Mesendoderm (in vitro differentiated cells): ENCODE data around the gene SDK2.
A peak's percentile ranks its signal among the peaks of the same experiment; 100 is the strongest.

Experiments
- DNase-seq: peaks from one replicate; pipeline ENCODE4 v3.0.0; 2013
- H2AK5ac ChIP-seq: 2 replicates; pipeline ENCODE4 v1.6.1; 2013; ENCODE audit warnings: low read length, inconsistent platforms
- H2BK120ac ChIP-seq: 2 replicates; pipeline ENCODE4 v1.6.1; 2013; ENCODE audit warnings: low read depth, mild to moderate bottlenecking, low read length, moderate library complexity, mixed read lengths
- H2BK15ac ChIP-seq: replicated peaks from 2 replicates; pipeline ENCODE4 v1.6.1; 2013; ENCODE audit warnings: low read depth, mild to moderate bottlenecking, moderate library complexity
- H2BK5ac ChIP-seq: 2 replicates; pipeline ENCODE4 v1.6.1; 2013; ENCODE audit warnings: low read length, inconsistent platforms
- H3K18ac ChIP-seq: 2 replicates; pipeline ENCODE4 v1.6.1; 2013; ENCODE audit warnings: mild to moderate bottlenecking, low read length, mixed read lengths
- H3K23ac ChIP-seq: one replicate; pipeline ENCODE4 v1.6.1; 2013; ENCODE audit warnings: low read length
- H3K27ac ChIP-seq: 2 replicates; pipeline ENCODE4 v1.5.1; 2013; ENCODE audit warnings: low read depth, mild to moderate bottlenecking, inconsistent platforms, low read length, moderate library complexity
- H3K27me3 ChIP-seq: 2 replicates; pipeline ENCODE4 v1.6.1; 2013; ENCODE audit warnings: low read length, control low read depth, mild to moderate bottlenecking, inconsistent platforms; ENCODE audit not compliant: insufficient read depth, poor library complexity
- H3K36me3 ChIP-seq: 2 replicates; pipeline ENCODE4 v1.6.1; 2013; ENCODE audit warnings: low read length, inconsistent platforms; ENCODE audit not compliant: control insufficient read depth, insufficient read depth
- H3K4ac ChIP-seq: one replicate; pipeline ENCODE4 v1.6.1; 2013; ENCODE audit warnings: low read depth, mild to moderate bottlenecking, low read length, moderate library complexity
- H3K4me1 ChIP-seq: 2 replicates; pipeline ENCODE4 v1.6.1; 2013; ENCODE audit warnings: low read depth, low read length, inconsistent platforms; ENCODE audit not compliant: control insufficient read depth
- H3K4me2 ChIP-seq: 2 replicates; pipeline ENCODE4 v1.6.1; 2013; ENCODE audit warnings: low read length
- H3K4me3 ChIP-seq: 2 replicates; pipeline ENCODE4 v1.5.1; 2013; ENCODE audit warnings: mild to moderate bottlenecking, low read length
- H3K56ac ChIP-seq: one replicate; pipeline ENCODE4 v1.6.1; 2013; ENCODE audit warnings: low read length
- H3K79me1 ChIP-seq: 2 replicates; pipeline ENCODE4 v1.6.1; 2013; ENCODE audit warnings: low read length, inconsistent platforms
- H3K79me2 ChIP-seq: 2 replicates; pipeline ENCODE4 v1.6.1; 2013; ENCODE audit warnings: mild to moderate bottlenecking, low read length; ENCODE audit not compliant: control insufficient read depth, insufficient read depth
- H3K9ac ChIP-seq: 2 replicates; pipeline ENCODE4 v1.6.1; 2013; ENCODE audit warnings: low read length, inconsistent platforms
- H4K5ac ChIP-seq: one replicate; pipeline ENCODE4 v1.6.1; 2013; ENCODE audit warnings: low read length
- H4K8ac ChIP-seq: one replicate; pipeline ENCODE4 v1.6.1; 2013; ENCODE audit warnings: low read depth, mild to moderate bottlenecking, control low read depth, low read length, moderate library complexity
- whole genome bisulfite sequencing: extraction: QIAGEN DNeasy Blood & Tissue Kit; methylation state at CpG from one replicate; pipeline ENCODE4 v1.1.7; 2013; ENCODE audit warnings: low lambda C conversion rate, missing lambda C conversion rate; ENCODE audit not compliant: insufficient coverage; ENCODE audit errors: extremely low coverage; 5-methylcytosine and 5-hydroxymethylcytosine counted together

Gene SDK2

DNA sequence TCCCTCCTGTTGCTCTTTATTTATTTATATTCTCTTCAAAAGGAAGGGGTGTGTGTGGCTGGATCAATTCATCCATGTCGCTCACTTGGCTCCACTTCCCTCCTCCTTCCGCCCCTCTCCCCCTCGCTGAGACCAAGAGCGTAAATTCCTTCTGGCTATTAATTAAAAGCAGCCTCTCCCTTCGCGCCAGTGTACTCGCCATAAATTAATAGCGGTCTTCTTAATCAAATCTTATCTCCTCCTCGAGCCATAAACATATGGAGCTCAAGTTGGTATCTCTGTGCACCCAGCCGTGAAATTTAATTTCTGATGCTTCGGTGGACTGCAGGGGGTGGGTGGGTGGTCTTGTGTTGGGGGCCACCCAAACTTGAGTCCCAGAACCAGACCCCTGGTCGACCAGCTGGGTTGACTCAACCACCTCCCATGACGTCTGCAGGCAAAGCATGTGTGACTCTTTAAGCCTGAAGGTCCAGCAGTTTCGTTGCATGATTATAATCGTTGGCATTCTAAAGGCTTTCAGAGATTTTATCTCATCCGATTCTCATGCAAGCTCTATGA, 57.9 kb downstream of the SDK2 start:
- Histone ChIP-seq H3K4me1 (peaks cover 7% of the 10 kb centered on the region), H3K18ac (no peak overlapping the region), H4K5ac (no peak overlapping the region), H3K79me1 (peaks cover 2% of the 10 kb centered on the region), H2BK15ac (no peak overlapping the region), H3K4me2 (no peak overlapping the region), H3K4me3 (no peak overlapping the region), H2AK5ac (no peak overlapping the region), H3K4ac (no peak overlapping the region), H3K27ac (no peak overlapping the region), H3K56ac (no peak overlapping the region), H4K8ac (no peak overlapping the region), H2BK5ac (no peak overlapping the region), H2BK120ac (no peak overlapping the region), H3K79me2 (no peaks in the 10 kb centered on the region), H3K23ac (peak overlapping the region; percentile 3), H3K9ac (no peak overlapping the region), H3K27me3 (no peaks in the 10 kb centered on the region), H3K36me3 (no peaks in the 10 kb centered on the region)
- DNase-seq = no peak
- no CpG with 5 or more reads among the region's 16 CpGs for WGBS

DNA sequence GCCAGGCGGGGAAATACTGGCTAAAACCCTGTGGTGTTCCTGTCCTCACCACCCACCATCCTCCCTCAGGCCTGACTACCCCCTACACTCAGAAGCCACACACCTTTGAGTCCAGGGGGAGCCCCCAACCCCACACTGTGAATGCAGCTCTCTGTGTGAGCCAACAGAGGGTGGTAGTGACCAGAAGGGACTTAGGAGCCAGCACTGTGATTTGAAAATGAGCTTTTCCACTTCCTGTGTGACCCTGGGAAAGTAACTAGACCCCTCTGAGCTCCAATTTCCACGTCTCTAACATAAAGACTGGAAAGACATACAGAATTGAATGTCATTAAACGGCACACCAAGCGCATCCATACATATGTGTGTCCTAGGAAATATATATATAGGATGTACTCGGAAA, 58.7 kb downstream of the SDK2 start:
- H3K56ac ChIP-seq = no peak overlapping the region
- no peak overlapping the region for H4K5ac ChIP-seq
- H2AK5ac ChIP-seq = no peak overlapping the region
- no peak overlapping the region for H3K4me3 ChIP-seq
- no peaks in the 10 kb centered on the region for H3K27me3 ChIP-seq
- H3K79me2 ChIP-seq = no peaks in the 10 kb centered on the region
- peak; percentile 57 for DNase-seq
- H4K8ac ChIP-seq = no peak overlapping the region
- no peaks in the 10 kb centered on the region for H3K36me3 ChIP-seq
- no peak overlapping the region for H2BK5ac ChIP-seq
- H3K4me2 ChIP-seq = no peak overlapping the region
- no peak overlapping the region for H2BK15ac ChIP-seq
- H3K79me1 ChIP-seq = peaks cover 2% of the 10 kb centered on the region
- WGBS = no CpG with 5 or more reads among the region's 5 CpGs
- no peak overlapping the region for H3K4ac ChIP-seq
- H3K23ac ChIP-seq = no peak overlapping the region
- H3K18ac ChIP-seq = no peak overlapping the region
- no peak overlapping the region for H3K9ac ChIP-seq
- H2BK120ac ChIP-seq = no peak overlapping the region
- no peak overlapping the region for H3K27ac ChIP-seq
- peaks cover 7% of the 10 kb centered on the region for H3K4me1 ChIP-seq

DNA sequence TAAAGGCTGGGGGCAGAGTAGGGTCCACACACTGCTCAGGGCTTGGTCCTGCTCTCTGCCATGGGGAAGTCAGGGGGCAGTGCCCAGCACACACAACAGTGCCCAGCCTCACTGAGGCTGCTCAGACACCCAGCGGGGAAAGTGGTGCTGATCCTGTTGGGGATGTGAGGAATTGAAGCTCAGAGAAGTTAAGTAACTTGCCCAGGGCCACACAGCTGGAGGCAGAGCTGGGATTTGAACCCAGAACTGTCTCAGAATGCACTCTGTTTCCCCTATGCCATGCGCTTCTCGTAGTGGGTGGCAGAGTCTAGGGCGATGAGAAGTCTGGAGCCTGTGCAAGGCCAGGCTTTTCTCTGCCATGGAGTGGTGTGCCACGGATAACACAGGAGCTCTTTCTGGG, 59.3 kb downstream of the SDK2 start:
- H3K4me1 ChIP-seq = peaks cover 7% of the 10 kb centered on the region

DNA sequence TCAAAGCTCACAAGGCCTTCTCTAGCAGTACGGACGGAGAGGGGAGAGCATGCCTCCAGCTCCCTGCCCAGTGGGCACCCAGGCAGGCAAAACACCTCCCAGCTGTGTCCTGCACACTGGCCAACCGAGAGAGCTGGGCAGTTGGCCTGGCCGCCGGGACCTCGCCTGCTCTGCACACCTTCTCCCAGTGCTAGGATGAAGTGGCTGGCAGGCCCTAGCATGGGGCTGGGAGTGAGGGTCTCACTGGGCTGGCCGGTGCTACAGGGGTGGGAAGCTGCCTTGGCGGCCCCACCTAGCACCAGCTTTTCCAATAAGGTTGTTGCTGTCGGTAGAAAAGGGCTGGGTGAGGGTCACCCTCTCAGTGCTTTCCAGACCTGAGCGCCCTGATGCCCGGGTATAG, 60.2 kb downstream of the SDK2 start:
- Histone ChIP-seq H4K5ac (no peak overlapping the region), H2BK120ac (no peak overlapping the region), H3K23ac (no peak overlapping the region), H2AK5ac (no peak overlapping the region), H3K56ac (no peak overlapping the region), H3K4me1 (peaks cover under 1% of the 10 kb centered on the region), H3K79me2 (no peaks in the 10 kb centered on the region), H2BK5ac (no peak overlapping the region), H3K27ac (no peak overlapping the region), H3K4ac (no peak overlapping the region), H3K36me3 (no peaks in the 10 kb centered on the region), H4K8ac (no peak overlapping the region), H2BK15ac (no peak overlapping the region), H3K4me2 (no peak overlapping the region), H3K27me3 (no peaks in the 10 kb centered on the region), H3K18ac (no peak overlapping the region), H3K4me3 (no peak overlapping the region), H3K79me1 (peaks cover 1% of the 10 kb centered on the region), H3K9ac (no peak overlapping the region)
- no CpG with 5 or more reads among the region's 11 CpGs for WGBS
- no peak for DNase-seq

More for the DNA sequence above, 59.3 kb downstream of the SDK2 start:
- H3K4me2 ChIP-seq = no peak overlapping the region
- no peak overlapping the region for H3K4me3 ChIP-seq
- no peaks in the 10 kb centered on the region for H3K27me3 ChIP-seq
- H3K9ac ChIP-seq = no peak overlapping the region
- H3K23ac ChIP-seq = no peak overlapping the region
- no peak overlapping the region for H3K27ac ChIP-seq
- H3K36me3 ChIP-seq = no peaks in the 10 kb centered on the region
- no peak overlapping the region for H2BK15ac ChIP-seq
- no peak overlapping the region for H3K4ac ChIP-seq
- H3K79me2 ChIP-seq = no peaks in the 10 kb centered on the region
- no peak overlapping the region for H3K56ac ChIP-seq
- no peak overlapping the region for H2AK5ac ChIP-seq
- H4K5ac ChIP-seq = no peak overlapping the region
- H2BK5ac ChIP-seq = no peak overlapping the region
- H3K18ac ChIP-seq = no peak overlapping the region
- no CpG with 5 or more reads among the region's 5 CpGs for WGBS
- peaks cover 2% of the 10 kb centered on the region for H3K79me1 ChIP-seq
- H4K8ac ChIP-seq = no peak overlapping the region
- no peak overlapping the region for H2BK120ac ChIP-seq
- no peak for DNase-seq

DNA sequence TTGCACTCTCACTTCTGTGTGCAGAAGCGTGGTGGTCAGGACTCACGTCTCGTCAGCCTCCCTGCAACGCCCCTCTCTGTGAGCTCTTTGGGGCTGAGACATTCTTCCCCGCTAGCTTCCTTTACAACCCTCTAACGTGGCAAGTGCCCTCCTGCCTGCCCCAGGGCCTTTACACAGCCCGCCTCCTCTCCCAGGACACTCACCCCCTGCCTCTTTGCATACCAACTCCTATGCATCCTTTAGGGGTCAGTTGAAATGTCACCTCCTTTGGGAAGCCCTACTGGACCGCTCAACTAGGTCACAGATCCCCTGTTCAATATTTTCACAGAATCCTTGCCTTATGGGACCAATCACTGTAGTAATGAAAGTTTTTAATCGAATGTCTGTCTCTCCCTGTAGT, 61.4 kb downstream of the SDK2 start:
- no CpG with 5 or more reads among the region's 9 CpGs for WGBS
- H3K9ac ChIP-seq = no peak overlapping the region

DNA sequence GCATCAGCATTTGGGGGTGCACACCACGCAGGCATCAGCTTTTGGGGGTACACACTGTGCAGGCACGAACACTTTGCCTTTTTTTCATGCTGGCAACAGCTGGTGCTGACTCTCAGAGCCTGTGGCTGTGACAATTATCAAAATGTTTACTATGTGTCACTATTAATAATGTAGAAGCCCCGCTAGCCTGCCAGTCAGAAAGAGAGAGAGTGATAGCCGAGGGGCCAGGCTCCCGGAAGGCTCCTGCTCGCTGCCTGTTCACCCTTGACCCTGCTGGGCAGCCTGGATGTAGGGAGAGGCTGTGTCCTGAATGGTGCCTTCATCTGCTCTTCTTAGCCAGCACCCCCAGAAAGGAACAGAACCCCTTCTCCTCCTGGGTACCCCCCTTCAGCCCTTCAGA, 61.9 kb downstream of the SDK2 start:
- Histone ChIP-seq H3K27me3 (no peaks in the 10 kb centered on the region), H4K8ac (no peak overlapping the region)
- WGBS = no CpG with 5 or more reads among the region's 6 CpGs

More for the DNA sequence above, 61.4 kb downstream of the SDK2 start:
- Histone ChIP-seq H2BK120ac (no peak overlapping the region), H3K79me2 (no peaks in the 10 kb centered on the region), H2BK5ac (no peak overlapping the region), H3K4ac (no peak overlapping the region), H3K4me3 (no peak overlapping the region), H3K23ac (no peak overlapping the region), H2AK5ac (no peak overlapping the region), H3K79me1 (no peaks in the 10 kb centered on the region), H3K27me3 (no peaks in the 10 kb centered on the region), H3K27ac (no peak overlapping the region), H3K4me2 (no peak overlapping the region), H3K4me1 (no peaks in the 10 kb centered on the region), H4K8ac (no peak overlapping the region), H4K5ac (no peak overlapping the region), H2BK15ac (no peak overlapping the region), H3K18ac (no peak overlapping the region), H3K56ac (no peak overlapping the region), H3K36me3 (no peaks in the 10 kb centered on the region)
- DNase-seq = no peak

More for the DNA sequence above, 61.9 kb downstream of the SDK2 start:
- no peak for DNase-seq
- Histone ChIP-seq H3K4me1 (no peaks in the 10 kb centered on the region), H3K79me1 (no peaks in the 10 kb centered on the region), H3K18ac (no peak overlapping the region), H2BK5ac (no peak overlapping the region), H4K5ac (no peak overlapping the region), H3K23ac (no peak overlapping the region), H3K4ac (no peak overlapping the region), H3K79me2 (no peaks in the 10 kb centered on the region), H3K56ac (no peak overlapping the region), H3K9ac (no peak overlapping the region), H2AK5ac (no peak overlapping the region), H3K36me3 (no peaks in the 10 kb centered on the region), H2BK15ac (no peak overlapping the region), H3K4me3 (no peak overlapping the region), H2BK120ac (no peak overlapping the region), H3K27ac (no peak overlapping the region), H3K4me2 (no peak overlapping the region)
